HUES6 (cell line): ENCODE data around the gene TECPR1.

Experiments used
- H3K27ac ChIP-seq: 2 replicates; pipeline ENCODE4 v1.7.0; 2013; ENCODE audit warnings: low read depth, mild to moderate bottlenecking, low read length, inconsistent platforms
- H3K27me3 ChIP-seq: 2 replicates; pipeline ENCODE4 v1.6.1; 2013; ENCODE audit warnings: low read length; ENCODE audit not compliant: control insufficient read depth, insufficient read depth
- H3K36me3 ChIP-seq: 2 replicates; pipeline ENCODE4 v1.6.1; 2013; ENCODE audit warnings: low read length; ENCODE audit not compliant: control insufficient read depth, insufficient read depth
- H3K4me1 ChIP-seq: 2 replicates; pipeline ENCODE4 v1.6.1; 2013; ENCODE audit warnings: low read length; ENCODE audit not compliant: control insufficient read depth, insufficient read depth
- H3K4me3 ChIP-seq: 2 replicates; pipeline ENCODE4 v1.5.1; 2013; ENCODE audit warnings: low read depth, low read length
- H3K9ac ChIP-seq: one replicate; pipeline ENCODE4 v1.6.1; 2013; ENCODE audit warnings: mild to moderate bottlenecking, low read length
- H3K9me3 ChIP-seq: 2 replicates; pipeline ENCODE4 v1.6.1; 2013; ENCODE audit warnings: low read depth, low read length; ENCODE audit not compliant: control insufficient read depth, insufficient read depth

Gene TECPR1

DNA sequence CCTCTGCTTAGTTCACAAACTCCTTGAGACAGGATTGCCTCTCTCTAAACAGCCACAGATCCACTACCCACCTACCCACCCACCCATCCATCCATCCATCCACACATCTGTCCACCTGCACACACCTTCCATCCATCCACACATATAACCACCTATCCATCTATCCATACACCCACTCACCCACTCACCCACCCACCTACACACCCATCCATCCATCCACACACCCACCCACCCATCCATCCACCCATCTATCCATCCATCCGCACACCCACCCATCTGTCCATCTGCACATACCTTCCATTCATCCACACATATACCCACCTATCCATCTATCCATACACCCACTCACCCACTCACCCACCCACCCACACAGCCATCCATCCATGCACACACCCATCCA is 9.7 kb downstream of the TECPR1 start:
- H3K27me3 ChIP-seq, result no peaks in the 10 kb centered on the region
- H3K27ac ChIP-seq, result no peak overlapping the region
- no peak overlapping the region for H3K9ac ChIP-seq
- H3K9me3 ChIP-seq, result no peaks in the 10 kb centered on the region
- H3K4me3 ChIP-seq, result no peak overlapping the region
- H3K36me3 ChIP-seq, result 0 out of 2 replicates have a peak, but pooled peaks cover 4% of the 10 kb centered on the region
- 0 out of 2 replicates have a peak, but pooled peaks cover 3% of the 10 kb centered on the region for H3K4me1 ChIP-seq

GRCh38 chr7:98241674-98242241 is 10.3 kb downstream of the TECPR1 start:
- H3K4me3 ChIP-seq, result no peak overlapping the region
- H3K27ac ChIP-seq, result no peak overlapping the region
- 0 out of 2 replicates have a peak, but pooled peaks cover 3% of the 10 kb centered on the region for H3K4me1 ChIP-seq
- H3K9ac ChIP-seq, result no peak overlapping the region
- H3K9me3 ChIP-seq, result no peaks in the 10 kb centered on the region
- H3K27me3 ChIP-seq, result no peaks in the 10 kb centered on the region
- H3K36me3 ChIP-seq, result 0 out of 2 replicates have a peak, but pooled peaks cover 4% of the 10 kb centered on the region

DNA sequence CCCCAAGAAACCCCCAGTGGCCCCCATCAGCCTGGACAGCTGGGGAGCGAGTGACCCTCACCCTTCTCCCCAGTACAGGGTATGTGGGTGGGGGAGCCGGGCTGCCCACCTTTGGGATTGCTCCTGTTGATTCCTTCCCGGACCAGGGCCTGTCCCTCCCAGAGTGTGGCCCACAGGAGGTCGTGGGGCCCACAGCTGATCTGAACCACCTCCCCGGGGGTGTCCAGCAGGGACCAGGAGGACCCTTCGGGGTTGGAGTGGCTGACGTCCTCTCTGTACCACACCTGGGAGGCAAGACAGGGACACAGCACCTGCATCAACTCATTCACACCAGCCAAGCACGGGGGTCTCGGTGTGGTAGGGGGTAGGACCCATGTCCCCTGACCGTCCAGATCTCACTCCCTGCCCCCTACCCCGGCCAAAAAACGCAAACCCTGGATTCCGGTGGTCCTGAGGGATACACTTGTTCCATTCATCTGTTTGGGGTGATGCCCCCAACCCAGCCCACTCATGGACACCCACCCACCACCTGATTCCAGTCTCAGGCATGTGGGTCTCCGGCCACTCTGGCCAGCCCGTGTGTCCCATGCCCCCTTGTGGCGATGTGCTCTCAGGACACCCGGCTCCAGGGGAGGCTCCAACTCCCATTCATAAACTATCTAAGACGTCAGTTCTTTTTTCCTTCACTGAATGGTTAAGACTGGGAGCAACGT is 10.9 kb downstream of the TECPR1 start:
- no peak overlapping the region for H3K4me3 ChIP-seq
- H3K27me3 ChIP-seq, result no peaks in the 10 kb centered on the region
- no peak overlapping the region for H3K9ac ChIP-seq
- H3K36me3 ChIP-seq, result 0 out of 2 replicates have a peak, but pooled peaks cover 4% of the 10 kb centered on the region
- H3K9me3 ChIP-seq, result no peaks in the 10 kb centered on the region
- H3K27ac ChIP-seq, result no peak overlapping the region
- H3K4me1 ChIP-seq, result 0 out of 2 replicates have a peak, but pooled peaks cover 3% of the 10 kb centered on the region

GRCh38 chr7:98238976-98239375 is 13.1 kb downstream of the TECPR1 start:
- H3K4me3 ChIP-seq, result no peak overlapping the region
- H3K27ac ChIP-seq, result no peak overlapping the region
- H3K9me3 ChIP-seq, result no peaks in the 10 kb centered on the region
- 0 out of 2 replicates have a peak, but pooled peaks cover under 1% of the 10 kb centered on the region for H3K36me3 ChIP-seq
- H3K9ac ChIP-seq, result no peak overlapping the region
- H3K27me3 ChIP-seq, result no peaks in the 10 kb centered on the region
- H3K4me1 ChIP-seq, result 0 out of 2 replicates have a peak, but pooled peaks cover 3% of the 10 kb centered on the region

DNA sequence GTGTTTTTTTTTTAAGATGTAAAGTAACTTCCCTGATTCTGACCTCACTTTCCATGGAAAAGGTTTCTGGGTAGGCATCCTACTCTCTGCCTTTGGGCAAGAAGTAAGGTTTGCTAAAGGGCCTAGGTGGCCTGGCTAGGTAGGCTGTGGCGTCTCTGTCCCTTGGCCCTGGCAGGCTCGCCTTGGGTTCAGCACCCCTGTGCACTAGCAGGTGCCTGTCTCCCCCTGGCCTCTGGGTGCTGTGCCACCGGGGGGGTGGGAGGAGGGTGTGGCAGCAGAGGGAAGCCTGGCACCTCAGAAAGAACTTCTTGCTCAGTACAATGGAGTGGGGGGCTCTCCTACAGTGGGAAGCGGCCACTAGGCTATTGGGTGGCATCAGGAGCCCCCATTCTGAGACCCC is 14.0 kb downstream of the TECPR1 start:
- Histone ChIP-seq H3K9me3 (no peaks in the 10 kb centered on the region), H3K27ac (no peak overlapping the region), H3K4me1 (0 out of 2 replicates have a peak, but pooled peaks cover 3% of the 10 kb centered on the region), H3K36me3 (no peaks in the 10 kb centered on the region), H3K27me3 (no peaks in the 10 kb centered on the region), H3K9ac (no peak overlapping the region), H3K4me3 (no peak overlapping the region)

DNA sequence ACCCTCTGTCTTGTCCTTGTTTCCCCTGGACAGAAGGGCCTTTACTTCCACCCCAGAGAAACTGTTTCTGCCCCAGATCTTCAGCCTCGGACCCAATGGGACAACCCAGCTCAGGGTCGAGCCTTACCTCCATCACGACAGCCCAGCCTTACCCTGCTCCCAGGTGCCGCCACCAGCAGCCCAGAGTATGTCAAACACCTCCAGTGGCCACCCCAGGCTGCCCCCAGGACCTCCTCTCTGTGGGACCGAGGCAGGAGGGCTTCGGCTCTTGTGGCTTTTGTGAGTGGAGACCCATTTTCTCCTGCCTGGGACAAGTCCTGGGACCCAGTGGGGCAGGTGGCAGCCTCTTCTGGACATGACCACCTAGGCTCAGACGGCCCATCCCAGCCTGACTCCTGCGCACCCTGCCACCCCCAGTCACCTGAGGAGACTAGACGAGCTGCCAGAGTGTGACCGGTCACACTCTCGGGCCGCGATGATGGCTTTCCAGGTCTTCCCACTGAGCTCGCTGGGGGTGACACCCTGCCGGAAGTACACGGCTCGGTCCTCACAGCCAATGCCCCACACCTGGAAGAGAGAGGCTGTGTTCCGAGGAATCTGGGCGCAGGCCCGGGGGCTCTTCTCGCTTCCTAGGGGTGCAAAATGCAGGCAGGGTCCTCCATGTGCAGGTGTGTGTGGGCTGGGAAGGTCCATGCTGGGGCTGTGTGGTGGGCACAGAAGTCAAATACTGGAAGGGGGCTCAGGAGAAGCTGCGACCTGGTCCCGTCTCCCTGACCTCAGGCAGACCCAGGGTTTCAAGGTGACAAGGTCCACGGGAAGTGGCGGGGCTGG is 15.5 kb downstream of the TECPR1 start:
- no peaks in the 10 kb centered on the region for H3K9me3 ChIP-seq
- H3K4me1 ChIP-seq, result 0 out of 2 replicates have a peak, but pooled peaks cover 1% of the 10 kb centered on the region
- H3K27ac ChIP-seq, result no peak overlapping the region
- no peak overlapping the region for H3K4me3 ChIP-seq
- no peaks in the 10 kb centered on the region for H3K27me3 ChIP-seq
- no peaks in the 10 kb centered on the region for H3K36me3 ChIP-seq
- no peak overlapping the region for H3K9ac ChIP-seq

DNA sequence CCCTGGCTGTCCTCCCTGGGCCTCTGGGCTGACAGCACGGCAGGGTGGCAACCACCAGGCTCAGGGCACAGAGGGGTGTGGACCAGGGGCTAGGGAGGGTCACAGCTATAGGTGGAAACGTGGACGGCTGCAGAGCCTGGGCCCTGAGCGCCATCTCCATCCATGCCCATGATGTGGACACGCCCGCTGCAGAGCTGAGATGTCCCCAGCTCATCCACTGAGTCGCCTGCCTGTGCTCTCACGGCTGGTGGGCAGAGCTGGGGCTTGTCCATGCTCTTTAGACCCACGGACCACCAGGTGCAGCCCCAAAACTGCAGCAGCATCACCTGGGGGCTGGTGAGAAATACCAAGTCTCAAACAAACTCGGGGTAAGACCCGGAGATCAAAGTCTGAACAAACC is 16.1 kb downstream of the TECPR1 start:
- H3K27me3 ChIP-seq, result no peaks in the 10 kb centered on the region

DNA sequence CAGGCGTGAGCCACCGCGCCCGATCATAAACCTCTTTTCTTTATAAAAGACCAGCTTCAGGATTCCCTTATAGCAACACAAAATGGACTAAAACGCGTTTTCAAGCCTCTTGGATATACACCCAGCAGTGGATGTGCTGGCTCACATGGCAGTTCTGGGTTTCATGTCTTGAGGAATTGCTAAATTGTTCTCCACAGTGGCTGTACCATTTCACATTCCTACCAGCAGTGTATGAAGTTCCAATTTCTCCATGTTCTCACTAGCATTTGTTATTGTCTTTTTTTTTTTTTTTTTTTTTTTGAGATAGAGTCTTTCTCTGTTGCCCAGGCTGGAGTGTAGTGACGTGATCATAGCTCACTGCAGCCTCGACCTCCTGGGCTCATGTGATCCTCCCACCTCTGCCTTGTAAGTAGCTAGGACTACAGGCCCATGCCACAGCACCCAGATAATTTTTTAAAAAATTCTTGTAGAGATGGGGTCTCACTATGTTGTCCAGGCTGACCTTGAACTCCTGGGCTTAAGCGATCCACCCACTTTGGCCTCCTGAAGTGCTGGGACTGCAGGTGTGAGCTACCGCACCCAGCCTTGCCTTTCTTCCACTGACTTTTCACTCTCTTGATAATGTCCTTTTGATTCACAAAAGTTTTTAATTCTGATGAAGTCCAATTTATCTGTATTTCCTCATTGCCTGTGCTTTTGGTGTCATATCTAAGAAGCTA is 17.4 kb downstream of the TECPR1 start:
- Histone ChIP-seq H3K36me3 (no peaks in the 10 kb centered on the region), H3K9ac (no peak overlapping the region), H3K27ac (no peak overlapping the region), H3K27me3 (no peaks in the 10 kb centered on the region), H3K9me3 (no peaks in the 10 kb centered on the region), H3K4me3 (no peak overlapping the region), H3K4me1 (no peaks in the 10 kb centered on the region)

More for the DNA sequence above, 16.1 kb downstream of the TECPR1 start:
- H3K4me3 ChIP-seq, result no peak overlapping the region
- H3K9ac ChIP-seq, result no peak overlapping the region
- H3K36me3 ChIP-seq, result no peaks in the 10 kb centered on the region
- no peaks in the 10 kb centered on the region for H3K4me1 ChIP-seq
- H3K9me3 ChIP-seq, result no peaks in the 10 kb centered on the region
- no peak overlapping the region for H3K27ac ChIP-seq

- H3K27ac ChIP-seq, result 0 out of 2 replicates have a peak overlapping the region, but pooled peaks have one; percentile 18
- H3K36me3 ChIP-seq, result no peaks in the 10 kb centered on the region
- H3K4me1 ChIP-seq, result no peaks in the 10 kb centered on the region
- no peaks in the 10 kb centered on the region for H3K27me3 ChIP-seq
- no peaks in the 10 kb centered on the region for H3K9me3 ChIP-seq
- no peak overlapping the region for H3K4me3 ChIP-seq
- H3K9ac ChIP-seq, result no peak overlapping the region
Observed at GRCh38 chr7:98233219-98234070, 18.6 kb downstream of the TECPR1 start.

DNA sequence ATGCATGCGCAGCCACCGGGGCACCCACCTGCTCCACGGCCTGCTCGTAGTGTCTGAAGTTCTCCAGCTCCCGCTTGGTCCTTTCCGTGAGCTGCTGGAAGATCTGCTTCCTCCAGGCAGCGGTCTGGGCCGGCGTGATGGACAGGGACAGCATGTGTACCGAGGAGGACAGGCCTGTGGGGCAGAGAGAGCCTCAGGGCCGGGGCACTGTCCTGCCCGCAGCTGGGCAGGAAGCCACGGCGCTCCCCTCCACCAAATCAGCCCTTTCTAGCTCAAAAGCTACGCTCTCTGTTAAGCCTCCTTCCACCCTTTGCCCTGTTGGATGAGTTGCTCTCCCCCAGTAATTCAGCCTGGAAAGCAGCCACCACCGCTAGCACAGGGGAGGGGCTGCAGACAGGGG is 19.2 kb downstream of the TECPR1 start:
- H3K36me3 ChIP-seq, result no peaks in the 10 kb centered on the region
- no peaks in the 10 kb centered on the region for H3K4me1 ChIP-seq
- H3K4me3 ChIP-seq, result no peak overlapping the region
- H3K27ac ChIP-seq, result no peak overlapping the region
- no peak overlapping the region for H3K9ac ChIP-seq
- no peaks in the 10 kb centered on the region for H3K27me3 ChIP-seq
- no peaks in the 10 kb centered on the region for H3K9me3 ChIP-seq
